Cortex of kidney (tissue), 1 donor: ENCODE measurements around the gene DNAJC13.
"Not testable (repeated sequence)": the region's sequence is repeated elsewhere in the genome, so short reads cannot be mapped to it uniquely, and the experiment has no call there.

Experiments used
- DNase-seq: peaks from one replicate; lab custom pipeline; 2025; lab: John Stamatoyannopoulos, UW

DNAJC13 gene

DNA sequence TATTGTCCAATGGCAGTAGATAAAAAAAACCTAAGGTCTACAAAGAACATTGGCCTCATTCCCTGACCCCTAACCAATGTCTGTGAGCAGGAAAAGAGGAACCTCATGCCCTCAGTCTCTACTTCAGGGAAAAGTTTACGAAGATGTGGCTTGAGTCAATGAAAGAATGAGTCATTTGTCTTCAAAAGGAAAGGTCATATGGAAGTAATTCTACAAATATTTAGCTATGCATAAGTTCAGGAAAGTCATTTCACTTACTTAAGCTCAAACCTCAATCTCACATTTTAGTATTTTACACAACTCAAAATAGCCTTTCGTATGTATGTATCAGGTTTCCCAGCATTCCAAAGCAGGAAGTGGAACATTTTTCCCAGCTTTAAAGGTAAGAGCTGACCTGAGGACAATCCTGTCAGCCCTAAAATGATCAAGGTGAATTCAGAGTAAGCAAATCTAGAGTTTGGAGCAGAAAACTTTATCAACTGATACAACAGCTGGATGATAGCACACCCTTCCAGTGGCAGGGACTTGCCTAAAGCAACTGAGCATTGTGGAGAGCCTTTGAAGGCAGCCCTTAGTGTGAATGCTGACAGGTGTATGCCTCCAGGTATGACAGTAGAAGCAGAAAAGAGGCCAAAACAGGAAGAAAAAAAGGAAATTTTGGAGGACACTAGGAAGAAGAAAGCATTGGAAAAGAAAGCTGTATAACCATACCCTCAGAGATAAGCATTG, 125.9 kb downstream of the DNAJC13 start:
- DNase-seq, result no peak

DNA sequence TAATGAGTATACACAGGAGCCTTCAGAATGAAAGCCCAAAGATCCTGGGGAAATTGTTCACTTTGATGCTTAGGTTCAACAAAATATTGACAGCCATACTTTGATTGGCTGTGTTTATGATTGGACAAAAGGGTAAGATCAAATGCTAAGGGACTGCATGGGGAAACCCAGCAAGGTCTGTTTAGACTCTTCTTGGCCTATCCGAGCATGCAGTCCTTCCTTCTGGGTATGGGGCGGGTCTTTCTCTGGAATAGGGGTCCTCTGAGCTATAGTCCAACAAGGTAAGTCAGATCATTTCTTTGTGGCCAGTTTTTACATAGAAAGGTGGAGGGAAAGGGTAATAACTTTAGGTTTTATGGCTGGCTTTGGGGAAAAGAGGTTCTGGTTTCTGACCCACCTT, 126.8 kb downstream of the DNAJC13 start:
- DNase-seq, result no peak

DNA sequence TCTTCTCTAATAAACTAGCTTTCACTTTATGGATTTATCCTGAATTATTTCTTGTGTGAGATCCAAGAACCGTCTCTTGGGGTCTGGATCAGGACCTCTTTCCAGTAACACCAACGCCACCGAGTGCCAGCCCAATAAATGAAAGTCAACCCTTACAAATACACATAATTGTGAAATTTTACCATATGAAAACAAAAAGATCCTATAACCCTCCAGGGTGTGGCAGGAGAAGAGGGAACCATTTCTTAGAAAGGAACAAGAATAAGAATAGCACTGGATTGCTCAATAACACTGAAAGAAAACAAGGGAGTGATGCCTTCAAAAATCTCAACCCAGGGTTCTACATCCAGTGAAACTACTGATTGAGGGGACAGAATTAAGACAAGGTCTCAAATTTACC, 128.2 kb downstream of the DNAJC13 start:
- no peak for DNase-seq

DNA sequence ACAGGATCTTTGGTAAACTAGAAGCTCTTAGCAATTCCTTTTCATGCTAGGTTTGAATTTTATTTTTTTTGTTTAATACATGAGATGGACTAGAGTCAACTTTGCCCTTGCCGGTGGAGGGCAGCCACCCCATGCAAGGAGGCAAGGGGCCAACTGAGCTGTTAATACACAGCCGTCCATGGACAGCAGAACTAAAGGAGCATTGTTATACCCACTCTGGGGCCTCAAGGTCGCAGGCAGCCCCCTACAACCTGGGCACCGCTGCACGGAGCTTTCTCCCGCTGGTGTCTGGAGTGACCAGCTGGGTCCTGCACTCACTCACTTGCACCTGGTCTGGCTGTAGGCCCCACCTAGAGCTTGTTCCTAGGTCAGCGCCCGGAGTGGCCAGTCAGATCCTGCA, 131.9 kb downstream of the DNAJC13 start:
- DNase-seq, result no peak

DNA sequence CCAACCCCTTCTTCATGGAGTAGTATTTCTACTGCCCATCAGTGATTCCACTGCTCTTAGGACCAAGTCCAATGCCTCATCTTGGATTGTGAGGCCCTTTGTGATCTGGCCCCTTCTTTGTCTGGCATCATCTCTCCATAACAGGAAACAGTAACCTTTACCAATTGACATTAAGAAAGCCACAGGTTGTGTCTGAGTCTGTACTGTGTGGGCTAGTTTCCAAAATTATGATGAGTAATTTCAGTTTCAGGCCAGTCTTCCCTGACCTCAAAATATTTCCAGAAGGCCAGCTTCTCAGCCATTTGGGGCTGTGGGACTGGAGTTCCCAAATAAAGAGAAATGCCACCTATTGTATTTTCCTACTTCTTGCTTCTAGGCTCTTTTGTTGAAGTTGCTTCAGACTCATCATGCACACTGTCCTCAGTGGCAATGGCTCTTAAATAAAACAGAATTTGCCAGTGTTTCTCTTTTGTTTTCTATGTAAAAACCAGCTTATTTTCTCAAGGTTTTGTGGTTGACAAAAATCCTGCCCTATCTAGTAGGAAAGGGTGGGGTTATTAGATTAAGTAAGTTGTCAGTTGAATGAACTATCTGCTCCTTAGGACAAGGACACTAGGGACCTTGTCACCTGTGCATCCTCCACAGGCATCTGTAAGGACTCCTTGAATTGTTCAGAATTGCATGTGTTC, 132.7 kb downstream of the DNAJC13 start:
- DNase-seq, result no peak

DNA sequence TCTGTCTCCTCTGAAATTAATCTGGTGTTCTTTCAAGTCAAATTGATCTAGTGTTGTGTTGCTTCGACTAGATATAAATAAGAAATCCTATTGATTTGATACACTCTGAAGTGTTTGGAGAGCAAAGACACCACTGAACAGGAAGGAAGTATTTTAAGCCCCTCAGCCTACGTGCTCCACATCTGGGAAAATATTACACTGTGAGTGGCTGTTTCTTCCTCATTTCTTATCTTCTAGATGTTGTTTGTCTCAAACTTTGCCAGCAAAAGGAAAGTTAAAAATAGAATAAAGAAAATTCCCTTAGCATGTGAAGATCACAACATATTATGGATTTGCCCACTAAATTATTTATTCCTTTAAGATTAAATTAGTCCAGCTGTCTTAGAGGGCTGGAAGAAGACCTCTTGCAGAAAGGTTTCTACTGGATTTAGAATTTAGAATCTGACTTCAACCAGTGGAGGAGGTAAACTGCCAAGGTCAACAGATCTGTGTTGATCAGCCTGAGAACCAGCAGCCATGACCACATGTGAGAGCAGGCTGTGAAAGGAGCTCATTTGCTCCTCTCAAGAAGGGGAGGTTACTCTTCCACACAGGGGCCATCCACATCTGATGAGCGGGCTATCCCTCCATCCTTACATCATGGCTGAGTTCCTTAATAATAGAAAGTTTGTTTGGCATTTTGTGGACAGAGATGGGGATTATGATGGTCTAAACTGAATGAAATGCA, 133.4 kb downstream of the DNAJC13 start:
- DNase-seq, result no peak

DNA sequence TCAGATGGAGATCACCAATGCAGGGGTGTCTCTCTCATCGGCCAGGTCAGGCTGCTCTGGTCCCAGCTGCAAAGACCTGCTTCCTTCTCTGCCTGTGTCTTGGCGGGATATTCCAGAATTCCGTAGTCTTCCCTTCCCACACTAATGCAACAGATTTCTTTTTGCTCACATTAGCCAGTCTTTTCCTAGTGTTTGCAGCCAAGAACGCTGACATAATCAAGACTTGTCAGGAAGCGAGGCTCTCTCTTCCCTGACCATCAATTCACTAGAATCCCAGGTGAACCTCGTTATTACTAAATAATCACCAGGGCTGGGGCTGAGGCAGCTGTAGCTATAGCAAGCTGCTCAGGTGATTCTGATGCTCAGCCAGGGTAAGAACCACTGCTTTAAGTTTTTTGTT, 136.5 kb downstream of the DNAJC13 start:
- DNase-seq, result no peak

DNA sequence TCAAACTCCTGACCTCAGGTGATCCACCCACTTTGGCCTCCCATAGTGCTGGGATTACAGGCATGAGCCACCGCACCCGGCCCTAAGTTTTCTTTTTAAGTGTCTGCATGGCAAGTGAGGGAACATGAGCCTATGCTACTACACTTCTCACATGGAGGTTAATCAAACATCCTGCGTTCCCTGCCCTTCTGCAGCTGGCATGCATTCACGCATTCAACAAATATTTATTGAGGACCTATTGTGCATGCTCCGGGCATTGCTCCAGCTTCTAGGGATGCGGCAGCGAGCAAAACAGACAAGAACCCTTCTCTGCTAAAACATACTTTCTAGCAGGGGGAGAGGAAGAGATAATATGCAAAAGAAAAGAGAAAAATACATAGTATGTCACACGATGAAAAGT, 137.1 kb downstream of the DNAJC13 start:
- no peak for DNase-seq

DNA sequence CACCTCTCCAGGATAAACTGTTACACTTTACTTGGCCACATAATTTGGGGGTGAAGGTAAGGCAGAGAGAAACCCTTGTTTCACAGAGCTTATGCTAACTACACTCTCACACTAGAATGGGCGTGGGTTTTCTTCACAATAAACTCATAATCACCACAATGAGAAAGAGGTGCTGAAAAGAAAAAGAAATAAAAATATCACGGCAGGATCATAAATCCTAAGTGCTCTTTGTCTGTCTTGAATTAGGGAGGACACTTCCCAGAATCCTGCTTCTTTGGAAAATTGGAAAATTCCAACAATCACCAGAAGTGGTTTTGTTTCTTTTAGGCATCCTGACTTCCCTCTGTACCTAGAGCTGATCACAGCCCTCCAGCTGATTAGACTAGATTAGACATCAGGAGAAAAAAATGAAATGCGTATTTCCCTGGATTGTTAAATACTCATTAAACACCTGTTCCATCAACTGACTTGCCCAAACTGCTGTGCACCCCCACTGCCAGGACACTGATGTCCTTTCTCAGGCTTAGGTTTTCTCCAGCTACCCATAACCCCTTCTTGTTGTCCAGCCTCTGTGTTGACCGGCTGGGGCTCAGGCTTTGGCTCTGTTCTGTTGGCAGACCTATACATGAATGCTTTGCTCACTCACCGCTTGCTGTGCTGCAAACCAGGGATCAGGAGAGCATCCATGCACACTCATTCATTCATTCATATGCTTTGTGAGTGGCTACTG, 138.2 kb downstream of the DNAJC13 start:
- no peak for DNase-seq

DNA sequence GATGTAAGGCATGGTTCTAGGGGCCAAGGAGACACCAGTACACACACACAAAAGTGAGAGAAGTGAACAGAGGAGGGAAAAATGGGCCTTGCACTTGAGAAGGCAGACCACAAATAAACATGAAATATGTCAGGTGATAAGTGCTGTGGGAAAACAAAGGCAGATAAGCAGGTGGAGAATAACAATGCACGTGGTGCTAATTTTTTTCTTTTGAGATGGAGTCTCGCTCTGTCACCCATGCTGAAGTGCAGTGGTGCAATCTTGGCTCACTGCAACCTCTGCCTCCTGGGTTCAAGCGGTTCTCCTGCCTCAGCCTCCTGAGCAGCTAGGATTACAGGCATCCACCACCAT, 138.7 kb downstream of the DNAJC13 start:
- DNase-seq, result not testable (repeated sequence)

DNA sequence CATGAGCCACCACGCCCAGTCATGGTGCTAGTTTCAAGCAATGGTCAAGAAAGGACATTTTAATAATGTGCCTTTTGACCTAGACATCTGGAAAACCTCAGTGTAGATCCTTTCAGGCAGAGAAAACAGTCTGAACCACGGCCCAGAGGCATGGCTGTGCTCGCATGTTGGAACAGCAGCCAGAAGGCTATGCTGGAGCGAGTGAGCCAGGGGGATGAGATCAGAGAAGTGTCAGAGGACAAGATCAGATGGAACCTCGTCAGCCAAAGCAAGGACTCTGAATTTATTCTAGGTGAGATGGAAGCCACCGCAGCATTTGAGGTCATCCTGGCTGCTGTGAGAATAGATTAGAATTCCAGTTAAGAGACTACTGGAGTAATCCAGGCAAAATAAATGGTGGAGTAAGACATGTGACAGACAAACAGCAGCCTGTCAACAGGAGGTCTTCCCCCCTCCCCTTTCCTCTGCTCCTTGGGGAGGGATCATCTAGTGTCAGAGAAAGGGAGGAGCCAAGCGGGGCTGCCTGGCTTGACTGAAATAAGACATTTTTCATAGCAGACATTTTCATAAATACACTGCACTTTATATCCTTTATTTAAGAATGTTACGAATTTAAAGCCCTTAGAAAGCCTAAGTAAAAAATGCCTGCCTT, 139.3 kb downstream of the DNAJC13 start:
- DNase-seq, result no peak

DNA sequence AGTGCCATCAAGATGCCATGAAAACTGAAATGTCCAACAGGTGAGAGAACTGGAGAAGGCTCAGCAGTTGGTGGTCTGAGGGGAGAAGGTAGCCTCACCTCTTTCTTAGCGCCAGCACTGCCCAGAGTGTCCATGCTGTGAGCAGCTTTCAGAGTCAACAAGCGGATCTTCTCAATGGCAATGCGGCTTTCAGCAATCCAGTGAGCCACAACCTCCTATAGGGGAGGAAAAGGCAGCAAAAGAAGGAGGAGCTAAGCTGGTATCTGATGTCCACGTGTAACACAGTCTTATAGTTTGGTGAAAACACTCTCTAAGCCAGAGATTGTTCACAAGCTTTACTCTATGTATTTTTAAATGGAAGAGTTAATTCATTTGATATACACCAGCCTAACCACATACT, 143.7 kb downstream of the DNAJC13 start:
- DNase-seq, result no peak

DNA sequence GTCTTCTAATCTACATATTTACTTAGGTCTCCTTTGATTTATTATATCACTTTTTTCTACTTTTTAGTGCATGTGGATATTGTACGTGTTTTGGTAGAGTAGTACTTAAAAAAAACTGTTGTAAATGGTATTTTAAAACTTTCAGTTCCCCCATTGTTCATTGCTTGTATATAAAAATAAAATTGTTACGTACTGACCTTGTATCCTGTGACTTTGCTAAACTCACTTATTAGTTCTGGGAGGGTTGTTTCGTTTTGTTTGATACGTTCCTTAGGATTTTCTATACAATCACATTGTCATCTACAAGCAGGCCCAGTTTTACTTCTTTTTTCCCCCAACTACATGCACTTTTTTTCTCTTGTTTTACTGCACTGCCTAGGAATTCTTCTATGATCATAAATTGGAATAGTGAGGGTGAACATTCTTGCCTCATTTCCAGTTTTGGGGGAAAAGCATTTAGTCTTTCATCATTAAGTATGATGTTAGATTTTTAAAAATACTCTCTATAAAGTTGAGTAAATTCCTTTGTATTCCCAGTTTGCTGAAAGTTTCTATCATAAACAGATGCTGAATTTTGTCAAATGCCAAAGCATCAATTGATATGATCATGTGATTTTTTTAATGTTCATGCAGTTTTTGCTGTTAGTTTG, 146.2 kb downstream of the DNAJC13 start:
- no peak for DNase-seq

DNA sequence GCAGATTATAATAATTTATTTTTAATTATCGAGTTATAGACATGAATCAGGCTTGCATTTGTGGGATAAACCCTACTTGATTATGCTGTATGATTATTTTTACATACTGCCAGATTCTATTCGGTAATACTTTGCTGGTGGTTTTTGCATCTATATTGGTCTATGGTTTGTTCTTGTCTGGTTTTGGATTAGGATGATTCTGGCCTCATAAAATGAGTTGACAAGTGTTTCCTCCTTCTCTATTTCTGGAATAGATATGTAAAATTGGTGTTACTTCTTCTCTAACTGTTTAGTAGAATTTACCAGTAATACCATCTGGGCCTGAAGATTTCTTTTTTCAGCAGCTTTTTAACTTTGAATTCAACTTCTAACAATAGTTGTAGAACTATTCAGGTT, 146.8 kb downstream of the DNAJC13 start:
- no peak for DNase-seq

DNA sequence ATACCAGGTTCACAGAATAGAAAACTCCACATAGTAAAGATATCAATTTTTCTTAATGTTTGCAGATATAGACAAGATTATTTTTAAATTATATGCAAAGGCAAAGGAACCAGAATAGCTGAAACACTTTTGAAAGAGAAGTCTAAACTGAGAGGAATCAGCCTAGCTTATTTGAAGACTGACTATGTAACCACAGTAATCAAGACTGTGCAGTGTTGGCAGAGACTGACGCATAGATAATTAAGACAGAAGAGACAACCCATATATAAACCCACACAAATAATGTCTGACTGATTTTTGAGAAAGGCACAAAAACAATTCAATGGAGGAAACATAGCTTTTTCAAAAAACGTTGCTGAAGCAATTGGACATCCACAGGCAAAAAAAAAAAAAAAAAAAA, 151.1 kb downstream of the DNAJC13 start:
- DNase-seq, result no peak

DNA sequence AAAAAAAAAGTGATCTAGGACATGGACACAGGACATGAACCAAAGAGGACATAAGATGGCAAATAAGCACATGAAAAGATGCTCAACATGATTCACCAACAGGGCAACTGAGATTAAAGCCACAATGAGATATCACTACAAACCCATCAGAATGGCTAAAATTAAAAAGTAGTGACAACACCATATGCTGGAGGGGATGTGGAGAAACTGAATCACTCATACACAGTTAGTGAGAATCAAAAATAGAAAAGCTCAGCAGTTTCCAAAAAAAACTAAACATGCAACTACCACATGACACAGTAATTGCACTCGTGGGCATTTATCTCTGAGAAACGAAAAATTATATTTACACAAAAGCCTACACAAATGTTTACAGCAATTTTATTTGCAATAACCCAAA, 151.9 kb downstream of the DNAJC13 start:
- DNase-seq, result no peak

DNA sequence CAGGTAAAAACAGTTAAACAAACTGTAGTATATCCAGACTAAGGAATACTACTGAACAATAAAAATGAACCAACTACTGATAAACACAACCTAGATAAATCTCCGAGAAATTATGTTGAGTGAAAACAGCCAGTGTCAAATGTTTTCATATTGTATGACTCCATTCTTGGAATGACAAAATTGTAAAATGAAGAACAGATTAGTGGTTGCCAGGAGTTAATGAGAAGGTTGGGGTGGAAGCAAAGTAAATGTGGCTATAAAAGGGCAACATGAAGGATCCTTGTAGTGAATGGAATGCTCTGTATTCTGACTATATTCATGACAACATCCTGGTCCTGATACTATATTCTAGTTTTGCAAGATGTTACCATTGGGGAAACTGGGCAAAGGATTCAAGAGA, 152.3 kb downstream of the DNAJC13 start:
- DNase-seq, result no peak

DNA sequence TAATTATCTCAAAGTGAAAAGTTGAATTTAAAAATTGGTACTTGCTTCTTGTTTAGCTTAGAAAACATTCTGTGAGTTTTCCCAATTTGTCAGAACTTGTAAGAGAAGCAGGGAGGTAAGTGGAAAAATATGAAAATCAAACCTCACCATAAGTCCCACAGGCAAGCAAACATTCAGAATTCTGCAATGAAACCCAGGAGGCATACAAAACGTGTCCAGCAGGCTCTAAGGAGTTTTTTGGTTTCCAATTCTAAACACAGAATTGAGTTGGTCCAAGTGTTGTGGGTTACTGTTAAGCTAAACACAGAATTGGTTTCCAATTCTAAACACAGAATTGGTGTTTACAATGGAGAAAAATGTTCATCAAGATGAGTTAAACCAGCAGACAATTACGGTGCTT, 152.7 kb downstream of the DNAJC13 start:
- DNase-seq, result no peak

DNA sequence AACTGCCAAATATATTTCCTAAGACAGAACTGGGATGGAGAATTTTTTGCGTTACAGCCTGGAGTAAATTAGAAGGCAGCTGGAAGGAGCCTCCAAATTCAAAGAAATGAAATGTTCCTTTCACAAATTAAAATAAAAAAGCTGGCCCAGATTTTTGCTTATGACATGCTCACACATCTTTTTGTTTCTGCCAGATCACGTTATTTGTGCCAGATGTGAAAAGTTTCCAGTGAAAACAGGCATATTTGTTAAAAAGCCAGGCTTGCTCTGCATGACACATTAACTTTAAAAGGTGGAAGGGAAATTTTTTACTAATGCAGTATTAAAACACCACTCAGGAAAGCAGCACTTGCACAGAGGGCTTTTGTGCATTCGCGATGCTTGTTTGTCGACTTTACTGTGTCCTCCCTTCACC, 156.5 kb downstream of the DNAJC13 start:
- DNase-seq, result no peak

DNA sequence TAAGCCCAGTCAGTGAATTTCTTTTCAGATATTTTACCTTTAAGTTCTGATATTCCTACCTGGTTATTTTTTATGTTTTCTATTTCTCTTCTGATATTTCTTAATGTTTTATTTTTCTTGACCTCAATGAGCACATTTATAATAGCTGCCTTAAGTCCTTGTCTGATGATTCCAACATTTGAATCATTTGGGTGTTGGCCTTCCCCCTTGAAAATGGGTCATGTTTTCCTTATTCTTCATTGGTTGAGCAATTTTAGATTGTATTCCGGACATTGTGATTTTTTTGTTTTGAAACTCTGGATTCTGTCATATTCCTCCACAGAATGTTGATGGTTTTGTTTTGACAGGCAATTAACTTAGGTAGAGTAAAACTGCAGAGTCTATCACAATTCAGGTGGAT, 170.1 kb downstream of the DNAJC13 start:
- no peak for DNase-seq
